HepG2 (cell line): ENCODE measurements around the gene CDAN1. TPM values are rescaled to one million over a fixed set of nuclear protein-coding genes. Genes with fewer than 3 reads are reported as not detected.

Experiments
- ATAC-seq: fragments of 200-7000 bp; cut with Tn5 transposase; 3 replicates; pipeline ENCODE4 v1.9.1; 2020; ENCODE audit warnings: mild to moderate bottlenecking, moderate library complexity
- BruUV-seq: library from RNA; stranded (reverse); fragments of 400-500 nt; replicated peaks from 2 replicates; lab custom pipeline; 2021; lab: Mats Ljungman, UMichigan
- CTCF ChIA-PET: fragments of 300-600 bp; formaldehyde crosslinking; extraction: SDS; loops from one replicate; lab custom pipeline; 2021; ENCODE audit warnings: low total read pairs, inconsistent platforms, low intra/inter-chr PET ratio; lab: Yijun Ruan, JAX
- POLR2A ChIA-PET: fragments of 350-600 bp; sonication (Branson Sonifier 250); formaldehyde crosslinking; loops from one replicate; lab custom pipeline; 2020; ENCODE audit warnings: antibody characterized with exemption, inconsistent platforms; lab: Yijun Ruan, JAX
- DNase-seq: peaks from one replicate; pipeline ENCODE4 v3.0.0-alpha.2; 2015; ENCODE audit warnings: low spot score
- FAIRE-seq: peaks from 3 replicates; lab custom pipeline; 2011; peaks lifted over from hg19 to GRCh38; lab: Jason Lieb, UNC
- H2AFZ ChIP-seq: one replicate; pipeline ENCODE4 v1.6.1; 2011; ENCODE audit warnings: low read length, inconsistent platforms
- H3K27ac ChIP-seq: fragments of 300-600 bp; 3 replicates; pipeline ENCODE4 v1.8.0; 2011; ENCODE audit warnings: mixed run types, mild to moderate bottlenecking, mixed read lengths, low read length, inconsistent platforms; ENCODE audit not compliant: insufficient read depth; ENCODE audit errors: extremely low read length
- H3K27me3 ChIP-seq, 2 experiments: fragments of 200-600 bp in 1 of 2; 2 replicates in 1 of 2; 3 replicates in 1 of 2; pipeline versions ENCODE4 v1.6.0 to v1.8.0; 2011; ENCODE audit warnings: low read length in 2 of 2, mild to moderate bottlenecking in 2 of 2, moderate library complexity in 2 of 2, inconsistent platforms in 1 of 2; ENCODE audit not compliant: insufficient read depth in 2 of 2, control insufficient read depth in 1 of 2
- H3K36me3 ChIP-seq, 2 experiments: fragments of 200-600 bp in 1 of 2; replicated peaks in 1 of 2; 2 replicates in 1 of 2; 3 replicates in 1 of 2; pipeline versions ENCODE4 v1.5.1 to v1.8.0; 2011; ENCODE audit warnings: low read length in 2 of 2, inconsistent platforms in 1 of 2; ENCODE audit not compliant: insufficient read depth in 2 of 2, control insufficient read depth in 1 of 2
- H3K4me1 ChIP-seq: 2 replicates; pipeline ENCODE4 v1.5.1; 2012; ENCODE audit warnings: low read length, inconsistent platforms; ENCODE audit not compliant: insufficient read depth
- H3K4me2 ChIP-seq: 2 replicates; pipeline ENCODE4 v1.6.0; 2011; ENCODE audit warnings: low read depth, low read length, inconsistent platforms
- H3K4me3 ChIP-seq, 3 experiments: fragments of 200-600 bp in 1 of 3; sonication (generic), shearing (Covaris generic) in 1 of 3; replicated peaks in 1 of 3; 2 replicates each; pipeline ENCODE4 v1.5.1; 2011 to 2016; ENCODE audit warnings: low read length in 3 of 3, inconsistent platforms in 2 of 3, low read depth in 2 of 3, mild to moderate bottlenecking in 2 of 3, control low read depth in 1 of 3, mixed read lengths in 1 of 3; ENCODE audit not compliant: insufficient read depth in 1 of 3
- H3K79me2 ChIP-seq: one replicate; pipeline ENCODE4 v1.6.1; 2011; ENCODE audit warnings: low read length, inconsistent platforms; ENCODE audit not compliant: insufficient read depth
- H3K9ac ChIP-seq: 2 replicates; pipeline ENCODE4 v1.6.0; 2011; ENCODE audit warnings: mild to moderate bottlenecking, low read depth, low read length, inconsistent platforms; ENCODE audit not compliant: insufficient read depth
- H3K9me3 ChIP-seq: 2 replicates; pipeline ENCODE4 v1.5.1; 2012; ENCODE audit warnings: mild to moderate bottlenecking, low read length
- H4K20me1 ChIP-seq: 2 replicates; pipeline ENCODE4 v1.6.0; 2011; ENCODE audit warnings: inconsistent platforms, mild to moderate bottlenecking, low read length, moderate library complexity; ENCODE audit not compliant: insufficient read depth
- GTF3A ChIP-seq: sonication (generic); formaldehyde crosslinking; conservative IDR thresholded peaks from 2 replicates; pipeline ENCODE4 v1.4.0; 2020; ENCODE audit warnings: mild to moderate bottlenecking, missing genetic modification reagents
- IRF2 ChIP-seq: IDR thresholded peaks from 2 replicates; pipeline ENCODE4 v1.6.1; 2018; ENCODE audit warnings: missing genetic modification reagents, missing compliant biosample characterization
- WGBS: methylation state at CpG from one replicate; pipeline ENCODE4 v1.1.6; 2017; ENCODE audit warnings: low lambda C conversion rate; 5-methylcytosine and 5-hydroxymethylcytosine counted together
- in situ Hi-C: cut with HindIII; loops from 2 replicates; pipeline ENCODE4 v1.10.0; 2017; ENCODE audit warnings: low pct_unique_long_range_greater_than_20kb; ENCODE audit not compliant: extremely low pct_ligation_motif_present
- intact Hi-C: fragments of 100-400 bp; cut with micrococcal nuclease; formaldehyde crosslinking; loops from one replicate; pipeline ENCODE4 v1.10.0; 2022; ENCODE audit not compliant: unreplicated experiment
- polyA plus RNA-seq, 8 experiments: library from polyadenylated mRNA; depleted of rRNA in 3 of 8; stranded (reverse) in 7 of 8; unstranded in 1 of 8; fragments of >200 nt; fragmentation: Illumina TruSeq in 4 of 8; extraction: Trizol in 4 of 8; gene quantifications; 2 replicates each; pipeline versions ENCODE4 v1.2.1 to v1.2.3, GENCODE V29; 2011 to 2016; ENCODE audit warnings: low read depth in 4 of 8, missing spikeins in 1 of 8, mixed read lengths in 1 of 8; ENCODE audit not compliant: insufficient read depth in 1 of 8
- total RNA-seq, 5 experiments: library from RNA; depleted of rRNA; stranded (reverse); fragments of >200 nt; fragmentation: Illumina TruSeq; extraction: Trizol; gene quantifications; 2 replicates each; pipeline ENCODE4 v1.2.3, GENCODE V29; 2016; ENCODE audit warnings: low read depth in 1 of 5
- TF ChIP-seq, protein P1 (sequence below): sonication (generic); formaldehyde crosslinking; IDR thresholded peaks from 2 replicates; pipeline ENCODE4 v1.8.1; 2023; ENCODE audit warnings: missing genetic modification reagents, mild to moderate bottlenecking, borderline replicate concordance

The CDAN1 gene
- total and polyA plus RNA-seq, 2 of the 13 experiments (the other 11 are each of a cell fraction or from before 2014, with no cell fraction given): 5.0 to 16.1 TPM

GRCh38 chr15:42750306-42750705, 13.4 kb upstream of the CDAN1 start:
- no peak overlapping the region for H3K9ac ChIP-seq
- H3K27me3 ChIP-seq: no peaks in the 10 kb centered on the region
- H2AFZ ChIP-seq: no peak overlapping the region
- BruUV-seq: no TSS peak
- POLR2A ChIA-PET: no interaction called here
- 90% methylated on average over 2 of the region's 2 CpGs for WGBS
- no peaks in the 10 kb centered on the region for H3K4me1 ChIP-seq
- no peaks in the 10 kb centered on the region for H3K79me2 ChIP-seq
- no peak overlapping the region for H3K4me3 ChIP-seq
- H4K20me1 ChIP-seq: no peaks in the 10 kb centered on the region
- no peak overlapping the region for H3K27ac ChIP-seq
- intact Hi-C loops: no loop called here
- no peak for DNase-seq
- FAIRE-seq: no peak
- peaks cover 1 to 16% of the 10 kb centered on the region in 2 experiments; a peak in 3 of 5 replicates for H3K36me3 ChIP-seq
- in situ Hi-C loops: no loop called here
- no peak for ATAC-seq
- CTCF ChIA-PET: no interaction called here
- no peak overlapping the region for H3K4me2 ChIP-seq
- no peaks in the 10 kb centered on the region for H3K9me3 ChIP-seq
- TF ChIP-seq IRF2 (CRISPR knock-in tag): no peak
- TF ChIP-seq, protein P1, sequence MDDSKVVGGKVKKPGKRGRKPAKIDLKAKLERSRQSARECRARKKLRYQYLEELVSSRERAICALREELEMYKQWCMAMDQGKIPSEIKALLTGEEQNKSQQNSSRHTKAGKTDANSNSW (CRISPR knock-in tag): no peak

DNA sequence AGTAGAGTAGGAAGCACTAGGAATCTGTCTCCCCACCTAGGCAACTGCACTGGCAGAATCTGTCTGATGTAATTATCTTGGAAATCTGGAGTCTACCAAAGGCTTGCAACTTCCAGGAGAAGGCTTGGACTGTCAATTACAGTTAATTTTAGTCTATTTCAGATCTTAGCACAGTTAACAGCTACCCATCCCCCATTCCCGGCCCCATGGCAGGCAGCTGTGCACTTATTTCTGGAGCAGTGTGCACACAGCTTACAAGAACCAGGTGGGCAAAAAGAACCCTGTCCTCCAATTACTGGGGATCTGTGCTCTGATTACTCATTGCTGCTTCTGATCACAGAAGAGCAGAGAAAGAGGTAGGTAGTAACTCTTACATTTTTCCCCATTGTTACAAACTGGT, 12.3 kb upstream of the CDAN1 start:
- H3K27ac ChIP-seq: no peak overlapping the region
- in situ Hi-C loops (no loop called here), intact Hi-C loops (no loop called here)
- H3K27me3 ChIP-seq: no peaks in the 10 kb centered on the region
- POLR2A ChIA-PET: no interaction called here
- H3K36me3 ChIP-seq: peaks cover 1 to 16% of the 10 kb centered on the region in 2 experiments; a peak in 3 of 5 replicates
- FAIRE-seq (no peak), ATAC-seq (no peak), DNase-seq (no peak)
- H4K20me1 ChIP-seq: no peaks in the 10 kb centered on the region
- H3K9ac ChIP-seq: no peak overlapping the region
- no peaks in the 10 kb centered on the region for H3K9me3 ChIP-seq
- TF ChIP-seq GTF3A (CRISPR knock-in tag): no peak
- no peak overlapping the region for H3K4me3 ChIP-seq
- H3K79me2 ChIP-seq: no peaks in the 10 kb centered on the region
- CTCF ChIA-PET: no interaction called here
- H2AFZ ChIP-seq: no peak overlapping the region
- no peaks in the 10 kb centered on the region for H3K4me1 ChIP-seq
- no TSS peak for BruUV-seq
- 100% methylated on average over 1 of the region's 1 CpG for WGBS
- no peak overlapping the region for H3K4me2 ChIP-seq
